ENCODE results near the gene GLYR1. TPM values are rescaled to one million over a fixed set of nuclear protein-coding genes. Genes with fewer than 3 reads are reported as not detected.

GLYR1 gene
- total and polyA plus RNA-seq, 2 experiments from 2014 or later = 59.9 to 105 TPM

- H3K4me1 Mint-ChIP-seq = peaks cover 9% of the 10 kb centered on the region
- Histone ChIP-seq H3K4me2 (no peak overlapping the region), H3K4me3 (no peak overlapping the region), H3K9me2 (ENCODE audit: insufficient read depth) (no peaks in the 10 kb centered on the region), H3K27me3 (ENCODE audit: insufficient read depth) (no peaks in the 10 kb centered on the region), H3K27ac (ENCODE audit: low read depth) (no peak overlapping the region), H3F3A (replicated peaks; ENCODE audit: low read depth) (no peaks in the 10 kb centered on the region; the same call in 1 of the 2 replicates), H3K4me1 (ENCODE audit: insufficient read depth) (peaks cover 10% of the 10 kb centered on the region; the same call in 1 of the 2 replicates), H4K20me1 (replicated peaks; ENCODE audit: insufficient read depth) (no peaks in the 10 kb centered on the region), H2AFZ (no peak overlapping the region), H3K36me3 (ENCODE audit: insufficient read depth) (no peaks in the 10 kb centered on the region), H3K79me2 (replicated peaks; ENCODE audit: insufficient read depth) (no peaks in the 10 kb centered on the region)
- H3K27ac Mint-ChIP-seq = no peak overlapping the region
- TF ChIP-seq EZH2 (IDR thresholded peaks at IDR 0.05; ENCODE audit: low read depth, unreplicated experiment) = no peak
- no peak for TF ChIP-seq CREB1 (CRISPR knock-in tag; IDR thresholded peaks at IDR 0.05; ENCODE audit: low read depth)
- no peak for TF ChIP-seq POLR2AphosphoS5 (IDR thresholded peaks at IDR 0.05; ENCODE audit: low read depth)
- no peak for TF ChIP-seq EZH2phosphoT487 (IDR thresholded peaks at IDR 0.05; ENCODE audit: unreplicated experiment)
- TF ChIP-seq, protein P1, sequence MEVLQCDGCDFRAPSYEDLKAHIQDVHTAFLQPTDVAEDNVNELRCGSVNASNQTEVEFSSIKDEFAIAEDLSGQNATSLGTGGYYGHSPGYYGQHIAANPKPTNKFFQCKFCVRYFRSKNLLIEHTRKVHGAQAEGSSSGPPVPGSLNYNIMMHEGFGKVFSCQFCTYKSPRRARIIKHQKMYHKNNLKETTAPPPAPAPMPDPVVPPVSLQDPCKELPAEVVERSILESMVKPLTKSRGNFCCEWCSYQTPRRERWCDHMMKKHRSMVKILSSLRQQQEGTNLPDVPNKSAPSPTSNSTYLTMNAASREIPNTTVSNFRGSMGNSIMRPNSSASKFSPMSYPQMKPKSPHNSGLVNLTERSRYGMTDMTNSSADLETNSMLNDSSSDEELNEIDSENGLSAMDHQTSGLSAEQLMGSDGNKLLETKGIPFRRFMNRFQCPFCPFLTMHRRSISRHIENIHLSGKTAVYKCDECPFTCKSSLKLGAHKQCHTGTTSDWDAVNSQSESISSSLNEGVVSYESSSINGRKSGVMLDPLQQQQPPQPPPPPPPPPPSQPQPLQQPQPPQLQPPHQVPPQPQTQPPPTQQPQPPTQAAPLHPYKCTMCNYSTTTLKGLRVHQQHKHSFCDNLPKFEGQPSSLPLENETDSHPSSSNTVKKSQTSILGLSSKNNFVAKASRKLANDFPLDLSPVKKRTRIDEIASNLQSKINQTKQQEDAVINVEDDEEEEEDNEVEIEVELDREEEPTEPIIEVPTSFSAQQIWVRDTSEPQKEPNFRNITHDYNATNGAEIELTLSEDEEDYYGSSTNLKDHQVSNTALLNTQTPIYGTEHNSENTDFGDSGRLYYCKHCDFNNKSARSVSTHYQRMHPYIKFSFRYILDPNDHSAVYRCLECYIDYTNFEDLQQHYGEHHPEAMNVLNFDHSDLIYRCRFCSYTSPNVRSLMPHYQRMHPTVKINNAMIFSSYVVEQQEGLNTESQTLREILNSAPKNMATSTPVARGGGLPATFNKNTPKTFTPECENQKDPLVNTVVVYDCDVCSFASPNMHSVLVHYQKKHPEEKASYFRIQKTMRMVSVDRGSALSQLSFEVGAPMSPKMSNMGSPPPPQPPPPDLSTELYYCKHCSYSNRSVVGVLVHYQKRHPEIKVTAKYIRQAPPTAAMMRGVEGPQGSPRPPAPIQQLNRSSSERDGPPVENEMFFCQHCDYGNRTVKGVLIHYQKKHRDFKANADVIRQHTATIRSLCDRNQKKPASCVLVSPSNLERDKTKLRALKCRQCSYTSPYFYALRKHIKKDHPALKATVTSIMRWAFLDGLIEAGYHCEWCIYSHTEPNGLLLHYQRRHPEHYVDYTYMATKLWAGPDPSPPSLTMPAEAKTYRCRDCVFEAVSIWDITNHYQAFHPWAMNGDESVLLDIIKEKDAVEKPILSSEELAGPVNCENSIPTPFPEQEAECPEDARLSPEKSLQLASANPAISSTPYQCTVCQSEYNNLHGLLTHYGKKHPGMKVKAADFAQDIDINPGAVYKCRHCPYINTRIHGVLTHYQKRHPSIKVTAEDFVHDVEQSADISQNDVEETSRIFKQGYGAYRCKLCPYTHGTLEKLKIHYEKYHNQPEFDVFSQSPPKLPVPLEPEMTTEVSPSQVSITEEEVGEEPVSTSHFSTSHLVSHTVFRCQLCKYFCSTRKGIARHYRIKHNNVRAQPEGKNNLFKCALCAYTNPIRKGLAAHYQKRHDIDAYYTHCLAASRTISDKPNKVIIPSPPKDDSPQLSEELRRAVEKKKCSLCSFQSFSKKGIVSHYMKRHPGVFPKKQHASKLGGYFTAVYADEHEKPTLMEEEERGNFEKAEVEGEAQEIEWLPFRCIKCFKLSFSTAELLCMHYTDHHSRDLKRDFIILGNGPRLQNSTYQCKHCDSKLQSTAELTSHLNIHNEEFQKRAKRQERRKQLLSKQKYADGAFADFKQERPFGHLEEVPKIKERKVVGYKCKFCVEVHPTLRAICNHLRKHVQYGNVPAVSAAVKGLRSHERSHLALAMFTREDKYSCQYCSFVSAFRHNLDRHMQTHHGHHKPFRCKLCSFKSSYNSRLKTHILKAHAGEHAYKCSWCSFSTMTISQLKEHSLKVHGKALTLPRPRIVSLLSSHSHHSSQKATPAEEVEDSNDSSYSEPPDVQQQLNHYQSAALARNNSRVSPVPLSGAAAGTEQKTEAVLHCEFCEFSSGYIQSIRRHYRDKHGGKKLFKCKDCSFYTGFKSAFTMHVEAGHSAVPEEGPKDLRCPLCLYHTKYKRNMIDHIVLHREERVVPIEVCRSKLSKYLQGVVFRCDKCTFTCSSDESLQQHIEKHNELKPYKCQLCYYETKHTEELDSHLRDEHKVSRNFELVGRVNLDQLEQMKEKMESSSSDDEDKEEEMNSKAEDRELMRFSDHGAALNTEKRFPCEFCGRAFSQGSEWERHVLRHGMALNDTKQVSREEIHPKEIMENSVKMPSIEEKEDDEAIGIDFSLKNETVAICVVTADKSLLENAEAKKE (CRISPR knock-in tag; IDR thresholded peaks at IDR 0.05) = no peak
- TF ChIP-seq ETS1 (IDR thresholded peaks at IDR 0.05) = no peak
- TF ChIP-seq ZNF331 (CRISPR knock-in tag; IDR thresholded peaks at IDR 0.05; ENCODE audit: low read depth) = no peak
- TF ChIP-seq, protein P2, sequence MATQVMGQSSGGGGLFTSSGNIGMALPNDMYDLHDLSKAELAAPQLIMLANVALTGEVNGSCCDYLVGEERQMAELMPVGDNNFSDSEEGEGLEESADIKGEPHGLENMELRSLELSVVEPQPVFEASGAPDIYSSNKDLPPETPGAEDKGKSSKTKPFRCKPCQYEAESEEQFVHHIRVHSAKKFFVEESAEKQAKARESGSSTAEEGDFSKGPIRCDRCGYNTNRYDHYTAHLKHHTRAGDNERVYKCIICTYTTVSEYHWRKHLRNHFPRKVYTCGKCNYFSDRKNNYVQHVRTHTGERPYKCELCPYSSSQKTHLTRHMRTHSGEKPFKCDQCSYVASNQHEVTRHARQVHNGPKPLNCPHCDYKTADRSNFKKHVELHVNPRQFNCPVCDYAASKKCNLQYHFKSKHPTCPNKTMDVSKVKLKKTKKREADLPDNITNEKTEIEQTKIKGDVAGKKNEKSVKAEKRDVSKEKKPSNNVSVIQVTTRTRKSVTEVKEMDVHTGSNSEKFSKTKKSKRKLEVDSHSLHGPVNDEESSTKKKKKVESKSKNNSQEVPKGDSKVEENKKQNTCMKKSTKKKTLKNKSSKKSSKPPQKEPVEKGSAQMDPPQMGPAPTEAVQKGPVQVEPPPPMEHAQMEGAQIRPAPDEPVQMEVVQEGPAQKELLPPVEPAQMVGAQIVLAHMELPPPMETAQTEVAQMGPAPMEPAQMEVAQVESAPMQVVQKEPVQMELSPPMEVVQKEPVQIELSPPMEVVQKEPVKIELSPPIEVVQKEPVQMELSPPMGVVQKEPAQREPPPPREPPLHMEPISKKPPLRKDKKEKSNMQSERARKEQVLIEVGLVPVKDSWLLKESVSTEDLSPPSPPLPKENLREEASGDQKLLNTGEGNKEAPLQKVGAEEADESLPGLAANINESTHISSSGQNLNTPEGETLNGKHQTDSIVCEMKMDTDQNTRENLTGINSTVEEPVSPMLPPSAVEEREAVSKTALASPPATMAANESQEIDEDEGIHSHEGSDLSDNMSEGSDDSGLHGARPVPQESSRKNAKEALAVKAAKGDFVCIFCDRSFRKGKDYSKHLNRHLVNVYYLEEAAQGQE (IDR thresholded peaks at IDR 0.05; ENCODE audit: unreplicated experiment) = no peak
- H3K27me3 Mint-ChIP-seq (ENCODE audit: insufficient read depth, low read depth, poor library complexity) = peaks cover 8% of the 10 kb centered on the region
- DNase-seq (ENCODE audit: low spot score) = peak; percentile 30
- H3K9me3 Mint-ChIP-seq = no peaks in the 10 kb centered on the region
- ATAC-seq = no peak
- H3K36me3 Mint-ChIP-seq (ENCODE audit: low read depth) = 0 out of 3 replicates have a peak, but pooled peaks cover 3% of the 10 kb centered on the region
- H3K4me3 Mint-ChIP-seq = no peak overlapping the region
Observed at GRCh38 chr16:4792951-4793513, 54.1 kb downstream of the GLYR1 start.

Measured in GM23338 (cell line).